ENCODE measurements around the gene KDELR3.

The KDELR3 gene

GRCh38 chr22:38467904-38468442 lies at the start of gene KDELR3:
KDELR3 (plus strand) TSS chr22:38468096; CDS start chr22:38468234, 138 bp downstream.
- DNase-seq (ENCODE audit: low spot score): no peak

GRCh38 chr22:38418589-38418988 lies 49.3 kb upstream of the KDELR3 start:
- DNase-seq (ENCODE audit: low spot score): no peak

GRCh38 chr22:38419121-38419857 lies 48.6 kb upstream of the KDELR3 start:
- no peak for DNase-seq (ENCODE audit: low spot score)

- DNase-seq (ENCODE audit: low spot score): no peak
Observed at GRCh38 chr22:38419858-38420160, 48.1 kb upstream of the KDELR3 start.

- no peak for DNase-seq (ENCODE audit: low spot score)
Observed at GRCh38 chr22:38420734-38421133, 47.2 kb upstream of the KDELR3 start.

- DNase-seq (ENCODE audit: low spot score): no peak
Observed at GRCh38 chr22:38422611-38423511, 45.0 kb upstream of the KDELR3 start.

- peak; percentile 78 for DNase-seq (ENCODE audit: low spot score)
Observed at GRCh38 chr22:38423512-38424503, 44.1 kb upstream of the KDELR3 start.

GRCh38 chr22:38424525-38425080 lies 43.3 kb upstream of the KDELR3 start:
- peak; percentile 64 for DNase-seq (ENCODE audit: low spot score)

- DNase-seq (ENCODE audit: low spot score): no peak
Observed at GRCh38 chr22:38426628-38427027, 41.3 kb upstream of the KDELR3 start.

- no peak for DNase-seq (ENCODE audit: low spot score)
Observed at GRCh38 chr22:38427465-38427864, 40.4 kb upstream of the KDELR3 start.

- no peak for DNase-seq (ENCODE audit: low spot score)
Observed at GRCh38 chr22:38427940-38428339, 40.0 kb upstream of the KDELR3 start.

- no peak for DNase-seq (ENCODE audit: low spot score)
Observed at GRCh38 chr22:38428714-38429113, 39.2 kb upstream of the KDELR3 start.

- no peak for DNase-seq (ENCODE audit: low spot score)
Observed at GRCh38 chr22:38429499-38430068, 38.3 kb upstream of the KDELR3 start.

- no peak for DNase-seq (ENCODE audit: low spot score)
Observed at GRCh38 chr22:38431266-38432010, 36.5 kb upstream of the KDELR3 start.

GRCh38 chr22:38432264-38432663 lies 35.6 kb upstream of the KDELR3 start:
- DNase-seq (ENCODE audit: low spot score): no peak

- DNase-seq (ENCODE audit: low spot score): no peak
Observed at GRCh38 chr22:38433871-38434270, 34.0 kb upstream of the KDELR3 start.

- DNase-seq (ENCODE audit: low spot score): peak; percentile 69
Observed at GRCh38 chr22:38435010-38435409, 32.9 kb upstream of the KDELR3 start.

GRCh38 chr22:38435965-38436364 lies 31.9 kb upstream of the KDELR3 start:
- no peak for DNase-seq (ENCODE audit: low spot score)

GRCh38 chr22:38436629-38437395 lies 31.1 kb upstream of the KDELR3 start:
- DNase-seq (ENCODE audit: low spot score): no peak

GRCh38 chr22:38437416-38437815 lies 30.5 kb upstream of the KDELR3 start:
- no peak for DNase-seq (ENCODE audit: low spot score)
